ENCODE data around the gene SON. TPM values are rescaled to one million over a fixed set of nuclear protein-coding genes. Genes with fewer than 3 reads are reported as not detected.

Gene SON
- polyA plus RNA-seq, 1 donor from 2014 or later: 123 TPM

GRCh38 chr21:33578214-33578613, 35.4 kb downstream of the SON start:
- TF ChIP-seq SMC3 (conservative IDR thresholded peaks at IDR 0.05; ENCODE audit: poor library complexity) (no peak), EP300 (conservative IDR thresholded peaks at IDR 0.05; ENCODE audit: poor library complexity, severe bottlenecking) (no peak)
- H3K9me3 ChIP-seq (ENCODE audit: low read length): no peaks in the 10 kb centered on the region
- no peaks in the 10 kb centered on the region for H4K20me1 ChIP-seq (ENCODE audit: insufficient read depth)
- H3F3A ChIP-seq (ENCODE audit: insufficient read depth, low read length, poor library complexity, severe bottlenecking): no peaks in the 10 kb centered on the region
- H3K27ac ChIP-seq (ENCODE audit: low read length): no peak overlapping the region
- H3K9me2 ChIP-seq (ENCODE audit: insufficient read depth, low read length): no peaks in the 10 kb centered on the region
- H3K9ac ChIP-seq (ENCODE audit: low read length): no peak overlapping the region
- H3K36me3 ChIP-seq (ENCODE audit: insufficient read depth, low read length): peaks cover 4% of the 10 kb centered on the region
- no peak overlapping the region for H3K4me3 ChIP-seq (ENCODE audit: low read length)
- no peaks in the 10 kb centered on the region for H3K79me2 ChIP-seq (replicated peaks; ENCODE audit: insufficient read depth, low read length)
- no peak overlapping the region for H3K4me2 ChIP-seq (ENCODE audit: low read length)
- no peaks in the 10 kb centered on the region for H3K27me3 ChIP-seq (ENCODE audit: insufficient read depth, low read depth, low read length)
- no peak overlapping the region for H2AFZ ChIP-seq (ENCODE audit: low read depth, low read length)

- no peak overlapping the region for H3K9ac ChIP-seq (ENCODE audit: low read length)
- no peak overlapping the region for H2AFZ ChIP-seq (ENCODE audit: low read depth, low read length)
- no peaks in the 10 kb centered on the region for H3K79me2 ChIP-seq (replicated peaks; ENCODE audit: insufficient read depth, low read length)
- peaks cover 4% of the 10 kb centered on the region for H3K36me3 ChIP-seq (ENCODE audit: insufficient read depth, low read length)
- H3K9me3 ChIP-seq (ENCODE audit: low read length): no peaks in the 10 kb centered on the region
- TF ChIP-seq EP300 (conservative IDR thresholded peaks at IDR 0.05; ENCODE audit: poor library complexity, severe bottlenecking) (no peak), TAF1 (IDR thresholded peaks at IDR 0.05; ENCODE audit: low read depth) (no peak), RAD21 (conservative IDR thresholded peaks at IDR 0.05) (no peak), REST (IDR thresholded peaks at IDR 0.05; ENCODE audit: borderline replicate concordance) (no peak), POLR2AphosphoS5 (IDR thresholded peaks at IDR 0.05) (no peak), SMC3 (conservative IDR thresholded peaks at IDR 0.05; ENCODE audit: poor library complexity) (no peak), MXI1 (conservative IDR thresholded peaks at IDR 0.05; ENCODE audit: poor library complexity, severe bottlenecking) (no peak), EZH2 (IDR thresholded peaks at IDR 0.05; ENCODE audit: borderline replicate concordance, insufficient read depth, low read length, poor library complexity, severe bottlenecking) (no peak)
- TF ChIP-seq, protein P1, sequence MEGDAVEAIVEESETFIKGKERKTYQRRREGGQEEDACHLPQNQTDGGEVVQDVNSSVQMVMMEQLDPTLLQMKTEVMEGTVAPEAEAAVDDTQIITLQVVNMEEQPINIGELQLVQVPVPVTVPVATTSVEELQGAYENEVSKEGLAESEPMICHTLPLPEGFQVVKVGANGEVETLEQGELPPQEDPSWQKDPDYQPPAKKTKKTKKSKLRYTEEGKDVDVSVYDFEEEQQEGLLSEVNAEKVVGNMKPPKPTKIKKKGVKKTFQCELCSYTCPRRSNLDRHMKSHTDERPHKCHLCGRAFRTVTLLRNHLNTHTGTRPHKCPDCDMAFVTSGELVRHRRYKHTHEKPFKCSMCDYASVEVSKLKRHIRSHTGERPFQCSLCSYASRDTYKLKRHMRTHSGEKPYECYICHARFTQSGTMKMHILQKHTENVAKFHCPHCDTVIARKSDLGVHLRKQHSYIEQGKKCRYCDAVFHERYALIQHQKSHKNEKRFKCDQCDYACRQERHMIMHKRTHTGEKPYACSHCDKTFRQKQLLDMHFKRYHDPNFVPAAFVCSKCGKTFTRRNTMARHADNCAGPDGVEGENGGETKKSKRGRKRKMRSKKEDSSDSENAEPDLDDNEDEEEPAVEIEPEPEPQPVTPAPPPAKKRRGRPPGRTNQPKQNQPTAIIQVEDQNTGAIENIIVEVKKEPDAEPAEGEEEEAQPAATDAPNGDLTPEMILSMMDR (IDR thresholded peaks at IDR 0.05; ENCODE audit: poor library complexity, severe bottlenecking): no peak
- no peaks in the 10 kb centered on the region for H4K20me1 ChIP-seq (ENCODE audit: insufficient read depth)
- no peak overlapping the region for H3K4me2 ChIP-seq (ENCODE audit: low read length)
- no peak overlapping the region for H3K4me3 ChIP-seq (ENCODE audit: low read length)
- no peaks in the 10 kb centered on the region for H3F3A ChIP-seq (ENCODE audit: insufficient read depth, low read length, poor library complexity, severe bottlenecking)
- H3K27me3 ChIP-seq (ENCODE audit: insufficient read depth, low read depth, low read length): no peaks in the 10 kb centered on the region
- no peak overlapping the region for H3K27ac ChIP-seq (ENCODE audit: low read length)
- no peaks in the 10 kb centered on the region for H3K9me2 ChIP-seq (ENCODE audit: insufficient read depth, low read length)
Measured at GRCh38 chr21:33578959-33579542, 36.2 kb downstream of the SON start.

Data from neural cell (in vitro differentiated cells).